ENCODE results near the gene PKIB. TPM values are rescaled to one million over a fixed set of nuclear protein-coding genes. Genes with fewer than 3 reads are reported as not detected.
"Not testable (repeated sequence)": the region's sequence is repeated elsewhere in the genome, so short reads cannot be mapped to it uniquely, and the experiment has no call there.

PKIB gene
- total RNA-seq, 2 donors from 2014 or later: 1.2 TPM; not detected in 1

DNA sequence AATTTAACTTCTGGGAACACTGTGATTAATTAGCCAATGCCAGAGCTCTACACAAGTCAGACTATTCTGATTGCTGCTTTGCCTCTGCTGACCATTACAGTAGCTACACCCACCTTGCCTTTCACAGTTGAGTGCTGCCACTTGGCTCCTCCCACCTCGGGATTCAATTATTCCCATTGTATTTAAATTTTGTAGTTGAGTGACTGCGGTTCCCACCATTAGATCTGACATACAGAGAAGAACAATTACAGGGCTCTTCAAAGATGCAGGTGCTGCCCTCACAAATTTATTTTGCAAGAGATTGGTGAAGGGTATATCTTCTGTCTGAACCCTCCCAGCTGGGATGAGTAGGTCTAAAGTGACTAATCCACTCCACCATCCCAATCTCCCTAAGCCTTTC is 11.9 kb upstream of the PKIB start:
- DNase-seq; H3K4me1 Mint-ChIP-seq; H3K9me3 ChIP-seq (ENCODE audit: control insufficient read depth, low read length, poor library complexity, severe bottlenecking); H3K27me3 Mint-ChIP-seq; H3K4me3 Mint-ChIP-seq; H3K36me3 Mint-ChIP-seq (ENCODE audit: low read depth); ATAC-seq; H3K27ac Mint-ChIP-seq: not testable (repeated sequence)

DNA sequence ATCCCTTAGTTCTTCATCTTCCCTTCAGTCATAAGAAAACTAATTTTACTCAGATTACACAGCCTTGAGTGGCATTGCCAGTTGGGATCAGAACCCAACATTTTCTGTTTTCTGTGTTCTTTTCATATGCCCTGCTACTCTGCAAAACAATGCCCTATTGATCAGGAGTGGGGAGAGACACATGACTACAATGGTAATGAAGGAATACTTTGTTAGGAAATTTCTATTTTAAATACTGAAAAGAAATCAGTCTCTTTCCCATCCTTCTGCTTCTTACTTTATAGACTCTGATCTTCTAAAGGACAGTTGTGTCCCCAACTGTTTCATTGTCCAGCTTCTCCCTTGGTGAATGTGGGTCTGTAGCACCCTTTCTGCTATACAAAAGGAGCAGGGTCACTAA is 5.5 kb upstream of the PKIB start:
- no peaks in the 10 kb centered on the region for H3K36me3 Mint-ChIP-seq (ENCODE audit: low read depth)
- no peak overlapping the region for H3K4me3 Mint-ChIP-seq
- DNase-seq: no peak
- H3K27ac Mint-ChIP-seq: no peak overlapping the region
- peaks cover 2% of the 10 kb centered on the region for H3K4me1 Mint-ChIP-seq
- no peaks in the 10 kb centered on the region for H3K9me3 ChIP-seq (ENCODE audit: control insufficient read depth, low read length, poor library complexity, severe bottlenecking)
- H3K27me3 Mint-ChIP-seq: peaks cover 16% of the 10 kb centered on the region
- no peak for ATAC-seq

DNA sequence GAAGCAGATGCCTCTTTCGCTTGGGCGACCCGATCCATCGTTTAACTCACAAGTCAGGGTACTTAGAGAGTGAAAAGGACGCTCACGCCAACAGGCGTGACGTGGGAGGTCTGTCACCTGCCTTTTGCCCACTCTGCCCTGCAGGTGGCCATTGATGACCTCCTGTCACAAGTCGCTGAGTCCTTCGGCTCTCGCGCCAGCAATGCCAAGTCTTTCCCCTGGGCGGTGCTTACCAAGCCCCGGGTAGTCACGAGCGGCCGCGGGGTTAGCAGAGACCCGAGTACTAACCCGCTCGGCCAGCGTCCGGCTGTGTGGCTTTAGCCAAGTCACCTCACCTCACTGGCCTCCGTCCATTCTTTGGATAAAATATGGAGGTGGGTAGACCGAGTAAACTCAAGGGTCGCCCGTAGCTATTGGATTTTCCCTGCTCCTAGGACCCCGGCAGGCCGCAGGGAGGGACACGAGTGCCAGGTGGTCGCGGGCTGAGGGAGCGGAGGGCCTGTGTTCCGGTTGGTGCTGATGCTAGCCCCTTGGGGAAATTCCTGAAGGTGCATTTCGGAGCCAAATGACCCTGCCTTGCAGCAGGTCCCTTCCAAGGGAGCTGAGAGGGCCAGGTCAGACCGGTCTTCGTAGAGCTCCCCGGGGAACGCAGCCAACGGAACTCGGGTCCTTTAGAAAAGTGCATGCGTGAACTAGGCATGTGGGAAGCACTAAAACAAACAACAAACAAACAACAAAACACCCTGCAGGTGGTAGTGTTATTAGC is 668 bp downstream of the PKIB start:
- H3K9me3 ChIP-seq (ENCODE audit: control insufficient read depth, low read length, poor library complexity, severe bottlenecking): no peaks in the 10 kb centered on the region
- no peak for DNase-seq
- no peak overlapping the region for H3K27ac Mint-ChIP-seq
- H3K36me3 Mint-ChIP-seq (ENCODE audit: low read depth): no peaks in the 10 kb centered on the region
- H3K4me1 Mint-ChIP-seq: peaks cover 7% of the 10 kb centered on the region
- peak; percentile 26 for ATAC-seq
- H3K27me3 Mint-ChIP-seq: peaks cover 28% of the 10 kb centered on the region
- H3K4me3 Mint-ChIP-seq: peak overlapping the region; percentile 95

DNA sequence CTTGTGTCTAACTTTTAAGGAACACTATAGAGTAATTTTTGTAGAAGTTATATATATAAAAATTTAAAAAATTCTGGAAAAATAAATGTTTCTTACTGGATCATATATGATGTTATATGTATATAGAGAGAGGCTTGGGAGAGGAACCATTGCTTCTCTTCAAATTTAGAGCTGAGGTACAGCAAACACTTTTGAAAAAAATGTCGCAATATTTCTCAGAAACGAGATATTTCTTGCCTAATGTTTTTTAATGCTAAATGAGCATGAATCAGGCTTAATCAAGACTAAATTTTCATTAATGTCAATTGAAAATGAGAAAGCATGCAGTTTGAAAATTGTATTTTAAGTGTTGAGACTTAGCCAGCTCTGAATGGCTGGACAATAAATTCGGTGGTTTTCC is 2.6 kb downstream of the PKIB start:
- no peak for DNase-seq
- Mint-ChIP-seq H3K27ac (no peak overlapping the region), H3K27me3 (peaks cover 27% of the 10 kb centered on the region), H3K36me3 (ENCODE audit: low read depth) (no peaks in the 10 kb centered on the region), H3K4me3 (no peak overlapping the region), H3K4me1 (peaks cover 7% of the 10 kb centered on the region)
- no peaks in the 10 kb centered on the region for H3K9me3 ChIP-seq (ENCODE audit: control insufficient read depth, low read length, poor library complexity, severe bottlenecking)
- no peak for ATAC-seq

DNA sequence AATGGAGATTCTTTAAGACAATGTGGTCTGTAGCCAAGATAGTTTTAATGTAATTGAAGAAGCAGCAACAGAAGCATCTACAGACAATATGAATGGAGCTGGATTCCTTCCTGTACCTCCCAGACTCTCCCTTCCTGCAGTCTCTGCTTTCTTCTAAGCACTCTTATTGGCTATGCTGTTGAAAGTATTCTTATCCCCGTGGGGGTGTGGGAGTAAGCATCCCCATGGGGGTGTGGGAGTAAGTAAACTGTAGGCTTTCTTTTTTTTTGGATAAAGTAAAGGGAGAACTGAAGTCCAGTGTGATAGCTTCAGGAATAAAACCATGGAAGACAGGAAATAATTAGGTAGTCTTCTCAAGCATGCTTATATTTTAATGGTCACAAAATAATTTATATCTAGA is 4.1 kb downstream of the PKIB start:
- Mint-ChIP-seq H3K36me3 (ENCODE audit: low read depth) (no peaks in the 10 kb centered on the region), H3K4me1 (peaks cover 7% of the 10 kb centered on the region), H3K27me3 (peaks cover 22% of the 10 kb centered on the region), H3K4me3 (no peak overlapping the region), H3K27ac (no peak overlapping the region)
- ATAC-seq (no peak), DNase-seq (no peak)
- no peaks in the 10 kb centered on the region for H3K9me3 ChIP-seq (ENCODE audit: control insufficient read depth, low read length, poor library complexity, severe bottlenecking)

DNA sequence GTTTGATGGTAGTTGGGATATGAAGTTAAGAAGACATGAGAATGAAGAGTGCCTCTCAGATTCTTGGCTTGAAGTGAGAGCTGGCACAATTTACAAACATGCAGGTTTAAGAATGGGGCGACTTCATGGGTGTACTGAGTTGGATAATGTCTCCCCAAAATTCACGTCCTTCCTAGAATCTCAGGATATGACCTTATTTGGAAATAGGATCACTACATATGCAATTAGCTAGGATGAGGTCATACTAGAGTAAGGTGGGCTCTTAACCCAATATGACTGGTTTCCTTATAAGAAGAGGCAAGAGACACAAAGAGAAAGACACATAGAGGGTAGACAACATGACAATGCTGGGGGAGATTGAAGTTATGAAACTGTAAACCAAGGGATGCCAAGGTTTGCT is 5.2 kb downstream of the PKIB start:
- Mint-ChIP-seq H3K36me3 (ENCODE audit: low read depth) (no peaks in the 10 kb centered on the region), H3K27me3 (peaks cover 20% of the 10 kb centered on the region), H3K4me3 (no peak overlapping the region), H3K4me1 (peaks cover 3% of the 10 kb centered on the region), H3K27ac (no peak overlapping the region)
- no peak for ATAC-seq
- H3K9me3 ChIP-seq (ENCODE audit: control insufficient read depth, low read length, poor library complexity, severe bottlenecking): no peaks in the 10 kb centered on the region
- DNase-seq: no peak

DNA sequence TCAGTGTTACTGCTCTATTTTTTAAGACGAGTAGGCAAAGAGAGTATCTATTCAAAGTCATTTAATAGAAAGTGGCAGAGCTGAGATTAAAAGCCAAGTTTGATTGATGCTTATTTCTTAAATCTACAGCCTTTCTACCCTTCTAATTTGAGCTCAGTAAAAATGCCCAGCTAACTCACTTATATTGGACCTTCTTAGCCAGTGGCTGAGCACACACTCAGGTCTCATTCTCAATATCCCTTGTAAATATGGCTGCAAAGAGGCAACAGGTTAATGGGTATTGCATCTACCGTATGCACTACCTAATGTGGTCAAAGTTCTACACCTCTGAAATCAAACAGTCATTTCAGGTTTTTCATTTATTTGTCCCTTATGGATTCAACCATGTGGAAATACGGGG is 6.7 kb downstream of the PKIB start:
- H3K9me3 ChIP-seq (ENCODE audit: control insufficient read depth, low read length, poor library complexity, severe bottlenecking): no peaks in the 10 kb centered on the region
- H3K4me1 Mint-ChIP-seq: no peaks in the 10 kb centered on the region
- no peak overlapping the region for H3K4me3 Mint-ChIP-seq
- ATAC-seq (no peak), DNase-seq (no peak)
- H3K27ac Mint-ChIP-seq: no peak overlapping the region
- H3K27me3 Mint-ChIP-seq: peaks cover 22% of the 10 kb centered on the region
- H3K36me3 Mint-ChIP-seq (ENCODE audit: low read depth): no peaks in the 10 kb centered on the region

DNA sequence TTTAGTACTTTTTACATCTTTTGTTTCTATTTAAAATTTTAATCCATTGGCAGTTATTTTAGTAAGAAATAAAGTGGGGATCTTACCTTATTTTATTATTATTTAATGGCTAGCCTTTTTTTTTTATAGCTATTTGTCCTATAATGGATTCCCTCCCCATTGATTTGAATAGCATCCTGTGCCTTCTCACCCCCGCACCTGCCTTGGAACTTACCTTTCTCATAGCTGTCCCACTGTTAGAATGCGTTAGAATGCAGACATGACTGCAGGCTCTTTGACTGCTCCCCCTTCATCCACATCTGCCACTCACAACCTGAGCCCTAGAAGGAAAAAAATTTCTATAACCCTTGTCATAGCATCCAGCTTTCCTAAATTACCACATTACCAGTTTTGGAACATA is 9.1 kb downstream of the PKIB start:
- DNase-seq: no peak
- no peaks in the 10 kb centered on the region for H3K9me3 ChIP-seq (ENCODE audit: control insufficient read depth, low read length, poor library complexity, severe bottlenecking)
- H3K27ac Mint-ChIP-seq: no peak overlapping the region
- H3K4me3 Mint-ChIP-seq: no peak overlapping the region
- H3K4me1 Mint-ChIP-seq: no peaks in the 10 kb centered on the region
- H3K27me3 Mint-ChIP-seq: peaks cover 24% of the 10 kb centered on the region
- no peaks in the 10 kb centered on the region for H3K36me3 Mint-ChIP-seq (ENCODE audit: low read depth)
- ATAC-seq: no peak

DNA sequence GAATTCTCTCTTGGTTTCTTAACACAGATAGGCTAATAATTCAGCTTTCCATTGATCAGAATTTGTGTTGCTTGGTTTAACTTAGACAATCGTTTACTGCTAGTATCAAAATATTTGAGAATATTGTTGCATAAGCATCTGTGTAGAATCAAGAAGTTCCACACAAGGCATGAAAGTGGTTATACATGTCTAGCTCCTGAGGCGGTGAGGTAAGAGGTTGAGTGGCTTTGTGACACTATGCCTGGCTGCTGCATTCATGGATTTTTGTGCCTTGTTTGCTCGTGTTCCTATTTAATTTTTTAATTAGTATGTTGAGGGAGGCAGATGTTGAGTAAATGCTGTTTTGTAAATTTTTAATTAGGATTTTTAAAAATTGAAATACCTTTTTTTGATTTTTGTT is 10.2 kb downstream of the PKIB start:
- H3K27ac Mint-ChIP-seq: no peak overlapping the region
- no peaks in the 10 kb centered on the region for H3K9me3 ChIP-seq (ENCODE audit: control insufficient read depth, low read length, poor library complexity, severe bottlenecking)
- peaks cover 23% of the 10 kb centered on the region for H3K27me3 Mint-ChIP-seq
- no peaks in the 10 kb centered on the region for H3K4me1 Mint-ChIP-seq
- H3K4me3 Mint-ChIP-seq: no peak overlapping the region
- DNase-seq: no peak
- H3K36me3 Mint-ChIP-seq (ENCODE audit: low read depth): no peaks in the 10 kb centered on the region
- ATAC-seq: no peak

DNA sequence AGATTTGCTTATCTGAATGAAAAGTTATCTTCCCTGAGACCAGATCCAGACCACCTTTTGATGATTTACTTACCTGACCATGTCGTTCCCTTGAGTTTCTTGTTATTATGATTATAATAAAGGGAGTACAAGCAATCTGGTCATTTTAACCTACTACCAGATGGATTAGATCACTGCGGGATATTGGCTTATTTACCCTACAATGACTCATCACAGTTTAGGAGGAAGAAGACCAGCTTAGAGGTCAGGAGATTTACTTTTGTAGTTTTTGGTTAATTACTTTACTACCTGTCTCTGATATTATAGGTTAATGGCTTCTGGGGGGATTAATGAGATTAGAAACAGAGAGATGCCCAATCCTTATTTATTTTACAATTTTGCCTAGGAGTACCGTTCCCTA is 10.7 kb downstream of the PKIB start:
- ATAC-seq (no peak), DNase-seq (no peak)
- Mint-ChIP-seq H3K4me1 (no peaks in the 10 kb centered on the region), H3K4me3 (no peak overlapping the region), H3K36me3 (ENCODE audit: low read depth) (no peaks in the 10 kb centered on the region), H3K27ac (no peak overlapping the region), H3K27me3 (peaks cover 26% of the 10 kb centered on the region)
- no peaks in the 10 kb centered on the region for H3K9me3 ChIP-seq (ENCODE audit: control insufficient read depth, low read length, poor library complexity, severe bottlenecking)

DNA sequence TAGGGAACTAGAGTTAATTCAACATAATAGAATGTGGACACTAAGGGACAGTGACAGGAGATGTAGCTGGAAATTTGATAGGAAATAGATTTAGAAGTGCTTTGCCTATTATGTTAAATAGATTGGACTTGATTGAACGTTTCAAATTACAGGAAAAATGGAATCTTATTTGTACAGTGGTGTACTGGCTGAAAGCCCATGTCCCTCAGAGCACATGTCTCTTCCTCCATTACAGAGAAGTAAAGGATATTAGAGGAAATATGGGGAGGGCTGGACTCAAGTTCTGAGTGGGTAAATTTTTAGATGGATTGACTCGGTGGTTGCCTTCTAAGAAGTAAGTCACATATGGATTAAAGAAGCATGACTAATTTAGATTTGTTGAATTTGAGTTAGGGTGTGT is 11.4 kb downstream of the PKIB start:
- no peaks in the 10 kb centered on the region for H3K9me3 ChIP-seq (ENCODE audit: control insufficient read depth, low read length, poor library complexity, severe bottlenecking)
- ATAC-seq: no peak
- H3K27me3 Mint-ChIP-seq: peaks cover 32% of the 10 kb centered on the region
- H3K4me1 Mint-ChIP-seq: no peaks in the 10 kb centered on the region
- H3K27ac Mint-ChIP-seq: no peak overlapping the region
- H3K36me3 Mint-ChIP-seq (ENCODE audit: low read depth): no peaks in the 10 kb centered on the region
- no peak overlapping the region for H3K4me3 Mint-ChIP-seq
- DNase-seq: no peak

DNA sequence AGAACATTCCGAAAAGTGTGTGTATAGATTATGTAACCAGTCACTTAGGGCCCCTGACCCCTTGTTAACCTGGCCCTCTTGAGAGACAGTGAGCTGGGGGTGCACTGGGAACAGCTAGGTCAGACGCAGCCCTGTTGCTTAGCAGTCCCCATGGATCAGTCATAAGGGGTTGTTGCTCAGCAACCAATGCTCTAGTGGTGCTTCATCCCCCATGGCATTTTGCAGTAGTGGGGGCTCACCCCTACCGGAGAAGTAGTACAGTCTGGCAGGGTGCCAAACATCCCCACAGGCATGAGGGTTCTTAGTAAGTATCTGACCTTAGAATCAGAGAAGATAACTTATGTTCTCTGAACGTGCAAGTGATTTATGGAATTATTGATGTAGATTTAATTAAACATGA is 12.3 kb downstream of the PKIB start:
- no peaks in the 10 kb centered on the region for H3K9me3 ChIP-seq (ENCODE audit: control insufficient read depth, low read length, poor library complexity, severe bottlenecking)
- no peaks in the 10 kb centered on the region for H3K36me3 Mint-ChIP-seq (ENCODE audit: low read depth)
- ATAC-seq (no peak), DNase-seq (no peak)
- H3K4me1 Mint-ChIP-seq: no peaks in the 10 kb centered on the region
- H3K27ac Mint-ChIP-seq: no peak overlapping the region
- H3K4me3 Mint-ChIP-seq: no peak overlapping the region
- peaks cover 32% of the 10 kb centered on the region for H3K27me3 Mint-ChIP-seq

DNA sequence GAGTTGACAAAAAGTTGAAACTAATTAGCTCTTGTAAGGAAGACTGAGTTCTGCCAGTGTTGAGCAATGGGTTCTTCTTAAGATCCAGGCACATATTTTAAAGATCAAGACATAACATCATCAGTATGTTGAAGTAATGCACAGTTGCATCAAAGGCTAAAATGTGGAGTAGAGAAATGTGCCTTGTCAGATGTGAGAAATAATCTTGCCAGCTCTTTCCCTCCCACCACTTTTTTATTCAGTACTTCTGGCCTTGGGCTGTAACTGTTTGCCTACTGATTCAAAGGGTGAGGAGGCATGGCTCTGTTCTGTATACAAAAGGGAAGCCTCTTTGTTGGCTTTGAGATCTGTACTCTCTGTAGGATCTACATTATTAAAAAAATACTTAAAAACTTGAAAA is 13.1 kb downstream of the PKIB start:
- no peak for ATAC-seq
- DNase-seq: no peak
- H3K9me3 ChIP-seq (ENCODE audit: control insufficient read depth, low read length, poor library complexity, severe bottlenecking): no peaks in the 10 kb centered on the region
- no peak overlapping the region for H3K27ac Mint-ChIP-seq
- peaks cover 32% of the 10 kb centered on the region for H3K27me3 Mint-ChIP-seq
- no peaks in the 10 kb centered on the region for H3K36me3 Mint-ChIP-seq (ENCODE audit: low read depth)
- H3K4me1 Mint-ChIP-seq: no peaks in the 10 kb centered on the region
- H3K4me3 Mint-ChIP-seq: no peak overlapping the region

DNA sequence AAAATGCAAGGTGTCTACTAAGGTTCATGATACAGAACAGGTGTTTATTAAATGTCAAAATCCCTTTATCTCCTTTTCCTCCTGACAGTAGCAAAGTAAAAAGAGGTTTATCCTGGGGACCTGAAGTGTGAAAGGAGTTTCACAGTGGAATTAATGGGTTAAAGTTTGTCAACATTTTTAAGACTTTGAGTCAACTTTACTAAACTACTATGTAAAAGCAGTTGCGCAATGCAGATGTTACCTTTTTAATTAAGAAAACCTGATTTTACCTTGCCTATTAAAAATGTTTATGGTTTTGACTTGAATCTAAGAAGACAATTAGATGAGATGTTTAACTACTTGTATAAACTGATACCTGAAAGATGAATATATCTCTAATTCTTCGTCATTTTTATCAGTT is 14.6 kb downstream of the PKIB start:
- no peak overlapping the region for H3K4me3 Mint-ChIP-seq
- H3K9me3 ChIP-seq (ENCODE audit: control insufficient read depth, low read length, poor library complexity, severe bottlenecking): no peaks in the 10 kb centered on the region
- no peak for DNase-seq
- no peaks in the 10 kb centered on the region for H3K36me3 Mint-ChIP-seq (ENCODE audit: low read depth)
- no peaks in the 10 kb centered on the region for H3K4me1 Mint-ChIP-seq
- ATAC-seq: no peak
- peaks cover 32% of the 10 kb centered on the region for H3K27me3 Mint-ChIP-seq
- H3K27ac Mint-ChIP-seq: no peak overlapping the region

Measured in T-helper 17 cell (primary cell).